HFF-Myc (cell line): ENCODE measurements around the gene C9orf72.
"Not testable (repeated sequence)": the region's sequence is repeated elsewhere in the genome, so short reads cannot be mapped to it uniquely, and the experiment has no call there.

ENCODE experiments used
- DNase-seq: peaks from one replicate; pipeline ENCODE4 v3.0.0-alpha.2; 2011; ENCODE audit warnings: low read depth; ENCODE audit errors: extremely low read depth
- H3K4me3 ChIP-seq: replicated peaks from 2 replicates; pipeline ENCODE4 v1.5.1; 2011; ENCODE audit warnings: low read depth, mild to moderate bottlenecking, control low read depth, low read length
- CTCF ChIP-seq: IDR thresholded peaks from 2 replicates; pipeline ENCODE4 v1.5.1; 2012; ENCODE audit warnings: mild to moderate bottlenecking, low read depth, low read length, control low read depth; ENCODE audit errors: missing control alignments

C9orf72 gene

DNA sequence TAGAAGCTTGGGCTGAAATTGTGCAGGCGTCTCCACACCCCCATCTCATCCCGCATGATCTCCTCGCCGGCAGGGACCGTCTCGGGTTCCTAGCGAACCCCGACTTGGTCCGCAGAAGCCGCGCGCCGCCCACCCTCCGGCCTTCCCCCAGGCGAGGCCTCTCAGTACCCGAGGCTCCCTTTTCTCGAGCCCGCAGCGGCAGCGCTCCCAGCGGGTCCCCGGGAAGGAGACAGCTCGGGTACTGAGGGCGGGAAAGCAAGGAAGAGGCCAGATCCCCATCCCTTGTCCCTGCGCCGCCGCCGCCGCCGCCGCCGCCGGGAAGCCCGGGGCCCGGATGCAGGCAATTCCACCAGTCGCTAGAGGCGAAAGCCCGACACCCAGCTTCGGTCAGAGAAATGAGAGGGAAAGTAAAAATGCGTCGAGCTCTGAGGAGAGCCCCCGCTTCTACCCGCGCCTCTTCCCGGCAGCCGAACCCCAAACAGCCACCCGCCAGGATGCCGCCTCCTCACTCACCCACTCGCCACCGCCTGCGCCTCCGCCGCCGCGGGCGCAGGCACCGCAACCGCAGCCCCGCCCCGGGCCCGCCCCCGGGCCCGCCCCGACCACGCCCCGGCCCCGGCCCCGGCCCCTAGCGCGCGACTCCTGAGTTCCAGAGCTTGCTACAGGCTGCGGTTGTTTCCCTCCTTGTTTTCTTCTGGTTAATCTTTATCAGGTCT is at the start of gene C9orf72:
Gene C9orf72 (minus strand): TSS at position 564 of the 716 bp plus-strand sequence. CDS start 6,361 bp downstream, outside the sequence.
- H3K4me3 ChIP-seq: peak within 1 kb of the TSS; percentile 67
- no peak for DNase-seq
- no peak for TF ChIP-seq CTCF

DNA sequence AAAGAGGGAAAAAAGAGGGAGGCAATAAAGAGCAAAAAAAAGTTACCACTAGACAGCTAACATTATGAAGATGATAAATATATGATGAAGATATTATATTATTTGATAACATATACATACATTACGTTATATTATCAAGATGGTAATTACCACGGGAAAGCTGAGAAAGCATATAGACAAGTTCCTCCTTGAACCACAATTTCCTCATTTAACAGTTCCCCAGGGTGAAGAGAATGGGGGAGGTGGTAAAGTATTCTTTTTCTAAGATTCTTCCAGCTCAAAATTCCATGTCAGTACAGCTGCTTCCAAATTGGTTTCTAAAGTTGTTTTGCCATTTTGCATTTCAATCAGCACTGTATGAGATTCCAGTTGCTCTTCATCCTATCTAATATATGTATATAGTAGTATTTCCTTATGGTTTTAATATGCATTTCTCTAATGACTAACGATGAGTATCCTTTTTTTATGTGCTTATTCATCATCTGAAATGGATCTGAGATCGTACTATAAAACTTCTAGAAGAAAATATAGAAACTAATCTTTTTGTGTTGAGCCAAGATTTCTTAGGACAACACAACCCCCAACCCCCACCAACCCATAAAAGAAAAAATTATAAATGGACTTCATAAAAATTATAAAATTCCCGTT is 49.5 kb upstream of the C9orf72 start:
- H3K4me3 ChIP-seq: no peak overlapping the region
- no peak for TF ChIP-seq CTCF
- no peak for DNase-seq

DNA sequence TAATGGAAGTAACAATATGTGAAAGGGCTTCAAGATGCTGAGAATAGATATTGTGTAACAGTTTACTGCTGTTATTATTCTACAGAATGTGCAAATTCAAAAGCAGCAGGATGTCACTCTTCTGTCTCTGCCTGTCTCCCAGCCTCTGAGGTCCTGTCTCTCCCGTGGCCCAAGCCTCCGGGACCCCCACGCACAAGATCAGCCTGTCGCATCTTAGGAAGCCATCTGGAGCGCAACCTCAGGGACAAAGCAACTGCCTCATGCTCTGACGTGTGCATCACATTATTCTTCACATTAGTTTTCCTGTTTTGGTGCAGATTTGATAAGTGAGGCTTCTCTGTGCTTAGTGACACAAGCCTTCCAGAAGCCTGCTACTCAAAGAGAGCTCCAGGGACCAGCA is 46.5 kb upstream of the C9orf72 start:
- no peak for DNase-seq
- H3K4me3 ChIP-seq: no peak overlapping the region
- TF ChIP-seq CTCF: no peak

GRCh38 chr9:27618066-27618465 is 44.8 kb upstream of the C9orf72 start:
- TF ChIP-seq CTCF: no peak
- H3K4me3 ChIP-seq: no peak overlapping the region
- DNase-seq: no peak

DNA sequence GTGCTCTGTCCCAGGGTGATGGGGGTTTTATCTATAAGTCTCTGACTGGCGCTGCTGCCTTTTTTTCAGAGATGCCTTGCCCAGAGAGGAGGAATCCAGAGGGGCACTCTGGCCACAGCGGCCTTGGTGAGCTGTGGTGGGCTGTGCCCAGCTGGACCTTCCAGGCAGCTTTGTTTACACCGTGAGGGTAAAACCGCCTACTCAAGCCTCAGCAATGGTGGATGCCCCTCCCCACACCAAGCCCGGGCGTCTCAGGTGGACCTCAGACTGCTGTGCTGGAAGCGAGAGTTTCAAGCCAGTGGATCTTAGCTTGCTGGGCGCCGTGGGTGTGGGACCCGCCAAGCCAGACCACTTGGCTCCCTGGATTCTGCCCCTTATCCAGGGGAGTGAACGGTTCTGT is 41.3 kb upstream of the C9orf72 start:
- no peak for DNase-seq
- no peak overlapping the region for H3K4me3 ChIP-seq
- no peak for TF ChIP-seq CTCF

- not testable (repeated sequence) for DNase-seq, H3K4me3 ChIP-seq
Measured at GRCh38 chr9:27612036-27612435, 38.8 kb upstream of the C9orf72 start.

DNA sequence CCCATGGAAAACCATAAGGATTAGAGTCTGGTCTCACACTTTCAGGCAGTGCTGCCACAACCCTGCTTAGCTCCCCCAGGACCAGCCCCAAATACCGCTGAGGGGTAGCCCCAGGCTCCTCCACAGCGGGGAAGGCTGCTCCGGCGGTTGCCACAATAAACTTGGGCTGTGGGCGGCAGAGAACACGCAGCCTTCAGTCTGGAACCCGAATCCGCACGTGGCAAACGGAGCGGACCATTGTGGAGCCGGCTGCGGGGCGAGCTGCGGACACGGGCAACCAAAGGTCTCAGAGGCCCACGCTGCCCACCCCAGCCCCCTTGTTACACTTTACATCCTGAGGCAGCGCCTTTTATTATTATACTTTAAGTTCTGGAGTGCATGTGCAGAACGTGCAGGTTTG is 37.3 kb upstream of the C9orf72 start:
- DNase-seq: no peak
- H3K4me3 ChIP-seq: no peak overlapping the region
- TF ChIP-seq CTCF: no peak
